Measurements from ENCODE around the gene SVBP.

- no peak for TF ChIP-seq TOX (CRISPR knock-in tag; IDR thresholded peaks at IDR 0.05; ENCODE audit: borderline replicate concordance)
- TF ChIP-seq CREB5 (CRISPR knock-in tag; IDR thresholded peaks at IDR 0.05; ENCODE audit: low read depth), result no peak
These were observed 19.8 kb downstream of the SVBP start for GRCh38 chr1:42797414-42797813.
